ENCODE results near the gene MED25.

Gene MED25

GRCh38 chr19:49788857-49789256, 29.2 kb upstream of the MED25 start:
- H3K27me3 Mint-ChIP-seq, result no peaks in the 10 kb centered on the region
- peaks cover 84% of the 10 kb centered on the region for H3K36me3 Mint-ChIP-seq
- no peaks in the 10 kb centered on the region for H3K9me3 Mint-ChIP-seq
- ATAC-seq, result no peak
- peaks cover 8% of the 10 kb centered on the region for H3K4me1 Mint-ChIP-seq
- no peak overlapping the region for H3K4me3 Mint-ChIP-seq
- H3K27ac Mint-ChIP-seq, result no peak overlapping the region

- H3K4me3 Mint-ChIP-seq, result no peak overlapping the region
- ATAC-seq, result no peak
Observed at GRCh38 chr19:49790866-49791265, 27.2 kb upstream of the MED25 start.

GRCh38 chr19:49791776-49792445, 26.2 kb upstream of the MED25 start:
- Mint-ChIP-seq H3K4me3 (no peak overlapping the region), H3K4me1 (no peaks in the 10 kb centered on the region), H3K27me3 (no peaks in the 10 kb centered on the region), H3K36me3 (peaks cover 85% of the 10 kb centered on the region), H3K27ac (no peak overlapping the region), H3K9me3 (no peaks in the 10 kb centered on the region)
- ATAC-seq, result no peak

More at GRCh38 chr19:49790866-49791265, 27.2 kb upstream of the MED25 start:
- no peak overlapping the region for H3K27ac Mint-ChIP-seq
- no peaks in the 10 kb centered on the region for H3K9me3 Mint-ChIP-seq
- H3K36me3 Mint-ChIP-seq, result peaks cover 86% of the 10 kb centered on the region
- no peaks in the 10 kb centered on the region for H3K27me3 Mint-ChIP-seq
- H3K4me1 Mint-ChIP-seq, result peaks cover 8% of the 10 kb centered on the region

- Mint-ChIP-seq H3K36me3 (peaks cover 81% of the 10 kb centered on the region), H3K9me3 (no peaks in the 10 kb centered on the region), H3K27ac (no peak overlapping the region), H3K4me3 (no peak overlapping the region), H3K4me1 (no peaks in the 10 kb centered on the region), H3K27me3 (no peaks in the 10 kb centered on the region)
- ATAC-seq, result peak; percentile 16
Observed at GRCh38 chr19:49792829-49793560, 25.1 kb upstream of the MED25 start.

GRCh38 chr19:49793561-49793840, 24.6 kb upstream of the MED25 start:
- no peak overlapping the region for H3K27ac Mint-ChIP-seq
- H3K9me3 Mint-ChIP-seq, result no peaks in the 10 kb centered on the region
- no peaks in the 10 kb centered on the region for H3K4me1 Mint-ChIP-seq
- peaks cover 81% of the 10 kb centered on the region for H3K36me3 Mint-ChIP-seq
- H3K27me3 Mint-ChIP-seq, result no peaks in the 10 kb centered on the region
- H3K4me3 Mint-ChIP-seq, result no peak overlapping the region
- ATAC-seq, result no peak

- Mint-ChIP-seq H3K4me3 (no peak overlapping the region), H3K4me1 (no peaks in the 10 kb centered on the region), H3K36me3 (peaks cover 83% of the 10 kb centered on the region), H3K27ac (no peak overlapping the region), H3K9me3 (no peaks in the 10 kb centered on the region), H3K27me3 (no peaks in the 10 kb centered on the region)
- ATAC-seq, result no peak
Observed at GRCh38 chr19:49795615-49796014, 22.5 kb upstream of the MED25 start.

GRCh38 chr19:49798574-49798973, 19.5 kb upstream of the MED25 start:
- Mint-ChIP-seq H3K27me3 (no peaks in the 10 kb centered on the region), H3K27ac (no peak overlapping the region), H3K36me3 (peaks cover 77% of the 10 kb centered on the region), H3K9me3 (no peaks in the 10 kb centered on the region), H3K4me1 (no peaks in the 10 kb centered on the region), H3K4me3 (no peak overlapping the region)
- ATAC-seq, result no peak

GRCh38 chr19:49799271-49799797, 18.8 kb upstream of the MED25 start:
- Mint-ChIP-seq H3K27me3 (no peaks in the 10 kb centered on the region), H3K4me3 (no peak overlapping the region), H3K9me3 (no peaks in the 10 kb centered on the region), H3K27ac (no peak overlapping the region), H3K36me3 (peaks cover 78% of the 10 kb centered on the region), H3K4me1 (no peaks in the 10 kb centered on the region)
- no peak for ATAC-seq

- Mint-ChIP-seq H3K36me3 (peaks cover 73% of the 10 kb centered on the region), H3K4me3 (no peak overlapping the region), H3K27me3 (no peaks in the 10 kb centered on the region), H3K9me3 (no peaks in the 10 kb centered on the region), H3K27ac (no peak overlapping the region), H3K4me1 (no peaks in the 10 kb centered on the region)
- ATAC-seq, result no peak
Observed at GRCh38 chr19:49799798-49800376, 18.2 kb upstream of the MED25 start.

GRCh38 chr19:49800771-49801170, 17.3 kb upstream of the MED25 start:
- no peaks in the 10 kb centered on the region for H3K4me1 Mint-ChIP-seq
- no peak overlapping the region for H3K27ac Mint-ChIP-seq
- peaks cover 64% of the 10 kb centered on the region for H3K36me3 Mint-ChIP-seq
- H3K4me3 Mint-ChIP-seq, result no peak overlapping the region
- no peaks in the 10 kb centered on the region for H3K9me3 Mint-ChIP-seq
- no peaks in the 10 kb centered on the region for H3K27me3 Mint-ChIP-seq
- no peak for ATAC-seq

GRCh38 chr19:49801401-49801888, 16.6 kb upstream of the MED25 start:
- Mint-ChIP-seq H3K4me1 (peaks cover 5% of the 10 kb centered on the region), H3K27me3 (no peaks in the 10 kb centered on the region), H3K4me3 (no peak overlapping the region), H3K27ac (no peak overlapping the region), H3K9me3 (no peaks in the 10 kb centered on the region), H3K36me3 (peaks cover 63% of the 10 kb centered on the region)
- ATAC-seq, result peak; percentile 32

GRCh38 chr19:49801966-49802661, 16.0 kb upstream of the MED25 start:
- peaks cover 9% of the 10 kb centered on the region for H3K4me1 Mint-ChIP-seq
- peak; percentile 13 for ATAC-seq
- no peak overlapping the region for H3K4me3 Mint-ChIP-seq
- H3K27me3 Mint-ChIP-seq, result no peaks in the 10 kb centered on the region
- no peaks in the 10 kb centered on the region for H3K9me3 Mint-ChIP-seq
- peaks cover 61% of the 10 kb centered on the region for H3K36me3 Mint-ChIP-seq
- no peak overlapping the region for H3K27ac Mint-ChIP-seq

GRCh38 chr19:49802836-49803528, 15.1 kb upstream of the MED25 start:
- no peak overlapping the region for H3K27ac Mint-ChIP-seq
- H3K27me3 Mint-ChIP-seq, result no peaks in the 10 kb centered on the region
- H3K36me3 Mint-ChIP-seq, result peaks cover 58% of the 10 kb centered on the region
- no peaks in the 10 kb centered on the region for H3K9me3 Mint-ChIP-seq
- no peak overlapping the region for H3K4me3 Mint-ChIP-seq
- no peak for ATAC-seq
- H3K4me1 Mint-ChIP-seq, result peaks cover 18% of the 10 kb centered on the region

- peaks cover 23% of the 10 kb centered on the region for H3K4me1 Mint-ChIP-seq
- ATAC-seq, result no peak
- no peaks in the 10 kb centered on the region for H3K27me3 Mint-ChIP-seq
- H3K36me3 Mint-ChIP-seq, result peaks cover 53% of the 10 kb centered on the region
- H3K27ac Mint-ChIP-seq, result no peak overlapping the region
- H3K4me3 Mint-ChIP-seq, result no peak overlapping the region
- no peaks in the 10 kb centered on the region for H3K9me3 Mint-ChIP-seq
Observed at GRCh38 chr19:49803529-49803856, 14.6 kb upstream of the MED25 start.
